HG03378 (cell line): ENCODE measurements around the gene ZDHHC23.

Experiments used
- ATAC-seq: cut with Tn5 transposase; IDR thresholded peaks from one replicate; pipeline ENCODE4 v1.9.1; 2021; ENCODE audit warnings: mild to moderate bottlenecking, moderate library complexity; ENCODE audit not compliant: unreplicated experiment

Gene ZDHHC23

GRCh38 chr3:113947372-113948014, at the start of gene ZDHHC23:
Gene ZDHHC23, plus strand, starts transcription at chr3:113948013. Its CDS starts 790 bp downstream, at chr3:113948803.
- ATAC-seq: peak; percentile 66

DNA sequence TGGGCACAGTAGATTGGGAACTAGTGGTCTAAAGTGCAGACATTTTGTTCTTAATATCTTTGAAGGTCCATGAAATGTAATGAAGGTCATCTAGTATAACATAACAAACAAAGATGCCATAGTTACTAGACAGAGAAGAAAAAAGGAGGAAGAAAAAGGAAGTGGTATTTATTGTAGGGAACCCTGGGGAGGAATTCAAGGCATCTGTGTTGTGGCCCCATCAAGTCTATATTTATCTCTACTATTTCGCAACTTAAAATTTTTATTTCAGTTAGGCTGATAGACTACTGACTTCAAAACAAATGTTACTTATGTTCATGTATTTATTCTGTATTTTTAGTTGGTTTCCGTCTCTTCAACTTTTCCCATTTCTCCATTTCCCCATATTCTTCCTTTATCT, 48.9 kb upstream of the ZDHHC23 start:
- ATAC-seq: no peak

DNA sequence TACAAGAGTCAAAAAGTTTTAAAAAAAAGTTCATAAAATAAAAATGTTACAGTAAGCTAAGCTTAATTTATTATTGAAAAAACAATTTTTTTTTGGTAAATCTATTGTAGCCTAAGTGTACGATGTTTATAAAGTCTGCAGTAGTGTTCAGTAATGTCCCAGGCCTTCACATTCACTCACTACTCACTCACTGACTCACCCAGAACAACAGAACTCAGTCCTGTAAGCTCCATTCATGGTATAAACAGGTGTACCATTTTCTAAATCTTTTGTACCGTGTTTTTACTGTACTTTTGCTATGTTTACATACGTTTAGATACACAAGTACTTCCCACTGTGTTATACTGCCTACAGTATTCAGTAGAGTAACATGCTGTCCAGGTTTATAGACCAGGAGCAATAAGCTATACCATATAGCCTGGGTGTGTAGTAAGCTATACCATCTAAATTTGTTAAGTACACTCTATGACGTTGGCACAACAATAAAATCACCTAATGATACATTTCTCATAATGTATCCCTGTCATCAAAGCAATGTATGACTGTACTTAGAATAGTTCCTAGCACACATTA, 41.2 kb upstream of the ZDHHC23 start:
- ATAC-seq: no peak

GRCh38 chr3:113908133-113908532, 39.7 kb upstream of the ZDHHC23 start:
- ATAC-seq: no peak

- no peak for ATAC-seq
Measured at GRCh38 chr3:113910966-113911365, 36.8 kb upstream of the ZDHHC23 start.

DNA sequence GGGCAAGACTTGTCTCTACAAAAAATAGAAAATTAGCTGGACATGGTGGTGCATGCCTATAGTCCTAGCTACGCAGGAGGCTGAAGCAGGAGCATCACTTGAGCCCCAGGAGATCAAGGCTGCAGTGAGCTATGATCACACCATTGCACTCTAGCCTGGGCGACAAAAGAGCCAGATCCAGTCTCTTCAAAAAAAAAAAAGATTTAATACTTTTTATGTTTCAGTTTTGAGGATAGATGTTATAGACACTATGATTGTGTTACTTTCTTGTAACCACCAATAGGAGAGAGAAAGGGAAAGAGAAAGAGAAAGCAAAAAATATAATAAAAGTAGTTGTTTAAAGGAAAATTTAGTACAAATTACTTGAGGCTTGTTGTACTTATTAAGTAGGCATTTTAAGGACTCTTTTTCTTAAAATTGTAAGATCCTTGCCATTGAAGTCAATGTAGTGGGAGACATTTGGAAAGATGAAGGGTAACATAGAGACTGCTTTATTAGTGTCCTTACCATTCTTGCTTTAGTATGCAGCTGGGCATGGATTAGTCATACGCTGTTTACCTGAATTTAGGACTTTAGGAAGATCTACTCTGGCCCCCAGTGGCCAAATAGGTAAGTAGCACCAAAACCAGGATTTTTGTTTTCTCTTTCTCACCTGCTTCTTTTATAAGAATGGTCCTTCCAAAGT, 35.1 kb upstream of the ZDHHC23 start:
- ATAC-seq: peak; percentile 94

- no peak for ATAC-seq
Measured at GRCh38 chr3:113914646-113915045, 33.2 kb upstream of the ZDHHC23 start.

- no peak for ATAC-seq
Measured at GRCh38 chr3:113927556-113927955, 20.3 kb upstream of the ZDHHC23 start.

DNA sequence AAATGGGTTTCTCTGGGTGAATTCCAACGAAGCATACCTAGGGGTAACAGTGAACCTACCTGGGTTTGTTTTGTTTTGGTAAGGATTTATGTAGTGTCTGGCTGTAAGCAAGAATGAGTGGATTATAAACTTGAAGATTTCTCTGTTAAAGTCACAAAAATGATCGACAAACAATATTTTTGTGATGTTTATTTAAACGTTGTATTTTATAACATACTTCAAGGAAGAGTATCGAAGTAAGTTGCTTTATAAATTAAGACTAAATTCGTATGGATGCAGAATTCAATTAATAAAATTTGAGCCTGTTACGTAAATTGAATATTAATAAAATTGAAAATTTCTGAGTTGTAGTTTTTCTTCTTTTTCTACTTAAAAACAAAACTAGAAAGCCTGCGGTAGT, 982 bp upstream of the ZDHHC23 start:
- no peak for ATAC-seq

DNA sequence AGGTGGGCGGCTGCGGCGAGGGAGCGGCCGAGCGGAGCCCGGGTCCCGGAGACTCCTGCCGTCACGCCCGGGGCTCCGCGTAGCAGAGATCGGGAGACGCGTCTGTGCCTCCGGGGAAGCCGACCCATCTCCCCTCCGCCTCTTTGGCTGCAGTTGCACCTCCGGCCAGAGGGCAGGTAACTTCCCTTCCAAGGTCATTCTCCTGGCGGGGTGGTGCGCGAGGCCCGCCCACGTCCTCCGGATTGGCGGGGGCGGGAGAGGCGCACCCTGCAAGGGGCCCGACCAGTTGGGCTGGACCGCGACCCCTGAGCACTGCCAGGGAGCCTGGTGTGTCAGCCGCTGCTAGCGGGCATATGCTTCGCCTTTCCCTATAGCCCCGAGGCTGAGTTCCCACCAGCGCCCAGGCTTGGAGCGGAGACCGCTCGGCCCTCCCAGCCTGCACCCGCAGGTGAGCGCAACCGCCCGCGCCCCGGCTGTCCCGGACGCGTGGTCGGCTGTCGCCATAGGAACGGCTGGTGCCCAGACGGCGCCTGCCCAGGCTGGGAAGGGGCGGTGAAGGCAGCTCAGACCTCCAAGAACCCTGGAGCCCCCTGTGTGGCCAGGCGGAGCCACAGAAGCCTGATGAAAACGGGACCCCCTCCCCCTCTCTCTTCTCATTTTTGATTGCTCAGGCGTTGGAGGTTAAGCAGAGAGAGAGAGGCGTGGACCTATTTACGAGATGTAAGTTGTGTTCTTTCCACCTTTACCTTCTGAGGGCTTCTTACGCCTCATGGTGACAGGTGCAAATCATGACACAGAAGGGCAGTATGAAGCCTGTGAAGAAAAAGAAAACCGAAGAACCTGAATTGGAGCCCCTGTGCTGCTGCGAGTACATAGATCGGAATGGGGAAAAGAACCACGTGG, 453 bp downstream of the ZDHHC23 start:
- peak; percentile 52 for ATAC-seq

- no peak for ATAC-seq
Measured at GRCh38 chr3:113952921-113953320, 5.1 kb downstream of the ZDHHC23 start.

- no peak for ATAC-seq
Measured at GRCh38 chr3:113953677-113954076, 5.9 kb downstream of the ZDHHC23 start.

- no peak for ATAC-seq
Measured at GRCh38 chr3:113954091-113954685, 6.4 kb downstream of the ZDHHC23 start.

- ATAC-seq: no peak
Measured at GRCh38 chr3:113963879-113964278, 16.1 kb downstream of the ZDHHC23 start.

- no peak for ATAC-seq
Measured at GRCh38 chr3:113966172-113966571, 18.4 kb downstream of the ZDHHC23 start.

- ATAC-seq: no peak
Measured at GRCh38 chr3:113968986-113969385, 21.2 kb downstream of the ZDHHC23 start.

GRCh38 chr3:113977822-113978221, 30.0 kb downstream of the ZDHHC23 start:
- no peak for ATAC-seq

DNA sequence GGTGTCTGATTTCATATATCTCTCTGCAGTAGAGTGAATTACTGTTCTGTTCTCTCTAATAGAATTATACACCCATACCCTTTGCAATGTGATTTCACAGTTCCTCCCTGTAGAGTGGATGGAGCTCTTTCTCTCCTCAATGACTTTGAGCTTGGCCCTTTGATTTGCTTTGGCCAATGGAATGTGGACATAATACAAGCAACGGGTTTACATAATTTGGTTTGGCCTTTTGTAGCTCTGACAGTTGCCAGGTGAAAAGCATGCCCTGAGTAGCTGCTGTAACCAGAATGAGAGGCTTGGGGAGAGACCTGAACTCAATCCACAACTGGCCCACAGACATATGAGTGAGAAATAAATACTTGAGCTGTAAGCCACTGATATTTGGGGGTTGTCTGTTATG, 32.1 kb downstream of the ZDHHC23 start:
- ATAC-seq: no peak

DNA sequence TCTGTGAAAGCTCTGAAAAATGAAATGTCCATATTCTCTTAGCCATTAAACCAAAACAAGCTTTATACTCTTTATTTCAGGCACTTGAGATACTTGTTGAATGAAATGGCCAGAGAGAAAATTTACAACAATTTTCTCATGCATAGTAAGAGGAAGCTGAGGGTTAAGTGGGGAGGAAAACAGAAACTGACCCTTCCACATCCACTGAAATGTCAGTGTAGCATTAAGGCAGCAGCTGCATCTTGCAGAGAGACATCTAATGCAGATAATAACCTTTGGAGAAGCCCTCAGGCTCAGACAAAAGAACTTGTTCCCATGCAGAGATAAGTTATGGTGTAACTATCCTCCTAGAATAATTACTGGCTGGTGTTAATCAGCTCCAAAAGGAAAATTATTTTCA, 34.0 kb downstream of the ZDHHC23 start:
- no peak for ATAC-seq

- no peak for ATAC-seq
Measured at GRCh38 chr3:113983544-113983943, 35.7 kb downstream of the ZDHHC23 start.

DNA sequence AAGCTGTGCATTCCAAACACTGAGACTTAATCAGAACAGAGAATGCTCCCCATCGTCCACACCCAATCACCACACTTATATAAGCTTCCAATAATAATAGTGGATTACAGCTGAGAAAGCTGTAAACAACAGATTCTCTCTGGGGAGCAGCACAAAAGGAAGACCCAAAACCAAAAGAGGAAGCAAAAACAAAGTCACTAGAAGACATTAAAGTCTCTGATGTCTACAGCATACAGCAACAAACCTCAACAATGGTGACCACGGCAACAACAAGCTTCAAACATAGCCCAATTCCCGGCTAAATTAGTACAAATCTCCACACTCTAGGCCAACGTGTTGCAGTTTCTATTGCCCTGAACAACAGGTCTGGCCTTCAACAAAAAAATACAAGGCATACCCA, 37.7 kb downstream of the ZDHHC23 start:
- peak; percentile 70 for ATAC-seq
